HG03575 (cell line): ENCODE data around the gene YLPM1.

Source experiments
- ATAC-seq: cut with Tn5 transposase; IDR thresholded peaks from one replicate; pipeline ENCODE4 v1.9.1; 2021; ENCODE audit not compliant: unreplicated experiment, insufficient number of reproducible peaks, low FRiP score; ENCODE audit errors: extremely low read depth

Gene YLPM1

DNA sequence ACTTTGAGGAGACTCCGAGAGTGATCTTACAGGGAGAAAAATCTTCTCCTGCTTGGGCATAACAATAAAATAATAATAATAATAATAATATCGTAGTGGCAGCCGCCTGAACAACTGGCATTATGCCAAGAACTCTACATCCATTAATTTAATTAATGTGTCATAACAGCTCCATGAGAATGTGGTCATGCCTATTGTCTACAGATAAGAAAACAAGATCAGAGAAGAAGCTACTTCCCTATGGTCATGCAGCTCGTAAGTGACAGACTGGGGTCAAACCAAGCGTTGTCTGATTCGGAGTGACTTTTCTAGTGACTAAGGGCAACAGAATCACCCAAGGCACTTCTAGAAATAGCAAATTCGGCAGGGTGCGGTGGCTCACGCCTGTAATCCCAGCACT, 101.1 kb downstream of the YLPM1 start:
- ATAC-seq = no peak

DNA sequence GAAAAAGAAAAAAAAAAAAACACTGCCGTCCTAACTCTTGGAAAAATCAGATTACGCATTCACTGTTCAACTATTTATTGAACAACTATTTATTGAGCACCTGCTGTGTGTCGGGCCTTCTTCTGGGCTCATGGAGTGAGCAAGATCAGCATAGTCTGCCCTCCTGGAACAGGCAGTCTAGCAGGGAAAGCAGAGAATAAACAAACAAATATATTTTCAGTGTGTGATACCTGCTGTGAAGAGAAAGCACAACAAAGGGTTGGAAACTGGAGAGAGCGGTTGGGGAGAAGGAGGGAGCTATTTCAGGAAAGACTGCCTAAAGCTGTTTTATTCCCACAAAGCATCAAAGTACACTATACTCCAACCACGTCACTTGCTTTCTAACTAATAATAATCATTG, 102.0 kb downstream of the YLPM1 start:
- ATAC-seq = no peak

DNA sequence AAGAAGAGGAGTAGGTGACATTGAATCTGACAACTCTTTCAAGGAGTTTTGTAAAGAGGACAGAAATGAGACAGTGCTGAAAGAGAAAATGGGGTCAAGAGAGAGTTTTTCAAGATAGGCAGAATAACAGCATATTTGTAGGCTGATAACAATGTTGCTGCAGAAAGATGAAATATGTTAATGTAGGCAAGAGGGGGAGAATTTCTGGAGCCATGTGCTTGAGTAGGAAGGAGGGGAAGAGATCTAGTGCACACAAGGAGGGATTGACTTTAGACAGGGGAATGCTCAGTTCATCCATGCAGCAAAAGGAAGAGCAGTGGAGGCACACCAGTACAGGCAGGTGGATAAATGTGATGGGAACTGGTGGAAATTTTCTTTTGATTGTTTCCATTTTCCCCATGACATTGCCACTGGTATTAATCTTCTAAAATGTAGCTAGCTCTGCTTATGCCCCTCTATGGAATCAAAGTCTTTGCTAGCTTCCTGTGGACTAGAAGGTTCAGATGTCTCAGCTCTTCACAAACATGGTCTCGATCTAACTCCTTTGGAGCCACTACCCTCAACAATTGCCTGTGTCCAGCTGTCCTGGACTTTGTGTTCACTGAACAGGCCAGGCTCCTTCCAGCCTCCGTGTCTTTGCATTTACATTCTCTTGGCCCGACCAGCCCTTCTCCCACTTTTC, 103.7 kb downstream of the YLPM1 start:
- no peak for ATAC-seq

DNA sequence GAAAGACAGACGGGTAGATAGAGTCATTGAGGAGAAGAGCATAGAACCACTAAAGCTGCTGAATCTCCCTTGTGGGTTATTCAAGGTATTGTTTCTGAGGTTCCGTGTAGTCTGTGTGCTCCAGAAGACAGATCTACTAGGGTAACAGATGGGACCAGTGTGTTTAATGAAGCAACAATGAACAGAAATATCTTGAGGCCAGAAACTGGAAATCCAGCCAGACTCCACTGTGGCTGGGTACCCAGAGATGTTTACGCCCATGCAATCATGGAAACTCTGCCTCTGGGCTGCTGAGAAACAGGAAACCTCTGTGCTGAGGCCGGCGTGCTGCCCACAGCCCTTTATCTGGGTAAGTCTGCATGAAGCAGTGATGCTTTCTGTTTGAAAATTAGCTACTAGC, 104.6 kb downstream of the YLPM1 start:
- ATAC-seq = no peak

DNA sequence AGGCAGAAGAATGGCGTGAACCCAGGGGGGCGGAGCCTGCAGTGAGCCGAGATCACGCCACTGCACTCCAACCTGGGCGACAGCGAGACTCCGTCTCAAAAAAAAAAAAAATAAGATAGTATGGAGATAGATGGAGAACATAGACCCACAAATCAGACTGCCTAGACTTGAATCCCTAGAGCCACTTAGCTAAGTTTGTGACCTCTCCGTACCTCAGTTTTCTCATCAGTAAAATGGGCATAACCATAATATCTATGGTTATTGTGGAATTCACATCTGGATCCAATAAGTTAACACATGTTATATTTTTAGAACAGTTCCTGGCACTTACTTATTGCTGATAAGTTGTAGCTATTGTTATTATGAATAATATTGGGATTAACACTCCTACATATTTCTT, 105.6 kb downstream of the YLPM1 start:
- ATAC-seq = no peak

DNA sequence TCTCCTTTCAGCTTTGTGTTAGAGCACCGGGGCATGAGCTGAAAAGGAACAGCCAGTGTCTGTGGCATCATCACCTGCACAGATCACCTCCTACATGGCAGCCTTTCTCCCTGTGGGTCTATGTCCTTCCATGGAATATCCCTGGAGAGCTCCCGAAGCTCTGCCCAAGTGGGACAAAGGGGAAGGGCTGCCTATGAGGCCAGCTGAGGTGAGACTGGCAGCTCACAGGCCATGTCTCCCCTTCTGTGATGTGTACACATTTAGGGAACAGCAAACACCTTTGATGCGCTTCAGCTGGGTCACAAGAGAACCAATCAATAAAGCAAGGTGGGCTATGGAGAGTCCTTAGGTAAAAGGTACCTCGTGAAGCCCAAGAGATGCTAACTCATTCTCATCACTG, 108.7 kb downstream of the YLPM1 start:
- no peak for ATAC-seq

DNA sequence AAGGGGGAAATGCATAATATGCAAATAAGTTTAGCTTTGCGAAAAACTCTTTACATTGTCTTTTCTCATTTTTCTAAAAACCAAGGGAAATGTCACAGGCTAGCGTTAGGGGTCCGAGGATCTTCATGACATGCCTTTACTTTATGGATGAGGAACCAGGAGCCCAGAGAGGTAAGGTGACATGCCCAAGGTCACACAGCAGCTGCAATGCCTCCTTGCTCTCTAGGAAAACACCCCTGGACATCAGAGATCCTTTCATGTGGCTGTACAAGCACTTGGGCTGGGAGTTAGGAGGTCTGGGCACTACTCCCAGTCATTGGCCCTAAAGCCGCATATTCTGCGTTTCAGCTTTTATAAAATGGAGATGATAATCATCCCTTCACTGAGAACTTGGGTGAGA, 112.1 kb downstream of the YLPM1 start:
- ATAC-seq = no peak

DNA sequence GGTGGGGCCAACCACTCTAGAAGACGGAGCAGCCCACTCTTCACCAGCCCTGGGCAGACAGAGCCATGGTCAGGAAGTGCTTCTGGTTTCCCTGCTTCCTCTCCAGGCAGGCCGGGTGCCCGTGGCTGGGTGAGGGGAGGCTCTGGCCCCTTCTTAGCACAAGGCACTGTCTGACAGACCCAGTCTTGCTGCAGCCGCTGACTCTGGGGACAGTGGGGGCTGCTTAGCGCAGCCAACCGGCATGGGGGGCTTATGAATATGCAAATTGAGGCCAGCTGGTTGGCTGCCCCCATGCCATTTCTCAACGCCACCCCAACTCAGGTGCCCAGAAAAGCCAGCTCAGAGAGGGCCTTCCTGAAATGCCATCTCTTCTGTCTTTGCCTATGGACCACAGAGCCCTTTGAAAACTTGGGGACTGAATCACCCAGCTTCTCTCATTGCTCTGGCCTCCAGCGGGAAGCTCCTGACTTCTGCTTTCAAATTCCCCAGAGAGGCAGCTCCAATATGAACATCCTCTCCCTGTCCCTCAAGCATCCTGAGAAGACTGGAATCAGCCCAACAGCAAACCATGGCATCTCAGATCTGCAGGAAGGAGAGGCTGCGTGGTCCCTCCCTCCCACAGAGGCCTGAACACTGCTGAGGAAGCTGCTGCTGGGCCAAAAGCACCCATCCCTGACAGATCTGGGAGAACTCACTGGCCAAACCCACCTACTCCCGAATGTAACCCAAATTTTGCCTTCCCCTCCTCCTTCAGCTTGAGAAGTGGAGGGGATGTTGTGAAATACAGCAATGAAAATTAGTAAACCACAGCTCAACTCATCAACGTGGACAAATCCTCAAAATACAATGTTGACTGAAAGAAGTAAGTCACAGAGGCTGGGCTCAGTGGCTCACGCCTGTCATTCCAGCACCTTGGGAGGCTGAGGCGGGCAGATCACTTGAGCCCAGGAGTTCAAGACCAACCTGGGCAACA, 113.1 kb downstream of the YLPM1 start, which contains the start of gene PROX2:
Gene PROX2 (minus strand): TSS at position 205 of the 973 bp plus-strand sequence. CDS start 12,311 bp downstream, outside the sequence.
- no peak for ATAC-seq

DNA sequence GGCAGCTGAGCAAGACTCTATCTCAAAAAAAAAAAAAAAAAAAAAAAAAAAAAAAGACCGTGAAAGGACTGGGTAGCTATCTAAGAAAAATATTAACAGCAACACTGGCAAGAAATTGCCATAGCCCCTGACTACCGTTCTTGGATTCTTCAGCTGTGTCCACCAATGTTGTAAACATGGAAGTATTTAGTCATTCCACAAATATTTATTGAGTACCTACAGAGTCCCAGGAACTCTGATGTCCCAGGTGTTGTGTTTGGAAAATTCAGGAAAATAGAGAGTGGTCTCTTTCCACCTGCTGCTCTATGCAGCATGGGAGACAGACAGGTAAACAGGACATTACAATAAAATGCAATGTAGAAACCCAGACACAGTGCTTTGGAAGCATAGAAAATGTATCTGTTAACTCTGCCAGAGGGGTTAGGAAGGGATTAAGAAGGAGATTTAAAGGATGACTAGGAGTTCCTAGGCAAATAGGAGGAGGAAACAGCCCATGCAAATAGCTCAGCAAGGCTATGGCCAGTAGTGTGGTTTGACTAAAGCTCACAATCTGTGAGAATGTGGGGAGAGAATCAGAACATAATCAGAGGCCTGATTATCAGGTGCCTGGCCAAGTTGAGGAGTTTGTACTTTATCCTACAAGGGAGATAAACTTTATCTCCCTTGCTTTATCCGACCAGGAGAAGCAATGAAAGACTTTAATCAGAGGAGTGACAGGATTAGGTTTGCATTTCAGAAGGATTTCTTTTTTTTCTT, 116.5 kb downstream of the YLPM1 start:
- ATAC-seq = no peak

DNA sequence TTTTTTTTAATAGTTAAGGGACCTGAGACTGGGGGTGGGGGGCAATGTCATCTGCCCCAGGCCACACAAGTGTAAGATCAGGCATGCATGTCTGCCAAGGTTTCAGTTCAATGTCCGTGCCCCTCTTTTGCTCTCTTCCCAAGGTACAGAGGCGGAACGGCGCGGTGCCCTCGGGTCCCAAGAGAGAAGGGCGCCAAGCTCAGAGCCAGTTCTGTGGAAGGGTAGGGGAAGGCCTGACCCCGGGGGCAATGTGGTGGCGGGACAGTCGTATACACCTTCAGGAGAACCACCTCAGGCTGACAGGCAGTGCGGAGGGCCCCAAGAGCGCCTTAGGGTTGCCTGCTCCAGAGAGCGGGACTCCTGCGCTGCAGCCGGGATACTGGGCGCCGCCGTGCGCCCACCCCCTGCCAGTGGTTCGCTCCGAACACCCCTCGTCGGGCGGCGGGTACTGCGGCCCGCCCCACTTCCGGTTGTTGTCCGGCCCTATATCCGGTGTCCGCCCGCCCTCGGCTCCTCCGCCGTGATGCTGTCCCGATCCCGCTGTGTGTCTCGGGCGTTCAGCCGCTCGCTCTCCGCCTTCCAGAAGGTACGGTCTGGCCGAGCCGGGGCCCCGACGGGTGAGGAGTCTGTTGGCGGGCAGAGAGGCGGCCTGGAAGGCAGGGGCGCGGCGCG, 118.5 kb downstream of the YLPM1 start, which contains the start of gene DLST:
Gene DLST (plus strand): TSS at position 486 of the 672 bp plus-strand sequence. CDS start 38 bp downstream, at position 524.
- no peak for ATAC-seq

DNA sequence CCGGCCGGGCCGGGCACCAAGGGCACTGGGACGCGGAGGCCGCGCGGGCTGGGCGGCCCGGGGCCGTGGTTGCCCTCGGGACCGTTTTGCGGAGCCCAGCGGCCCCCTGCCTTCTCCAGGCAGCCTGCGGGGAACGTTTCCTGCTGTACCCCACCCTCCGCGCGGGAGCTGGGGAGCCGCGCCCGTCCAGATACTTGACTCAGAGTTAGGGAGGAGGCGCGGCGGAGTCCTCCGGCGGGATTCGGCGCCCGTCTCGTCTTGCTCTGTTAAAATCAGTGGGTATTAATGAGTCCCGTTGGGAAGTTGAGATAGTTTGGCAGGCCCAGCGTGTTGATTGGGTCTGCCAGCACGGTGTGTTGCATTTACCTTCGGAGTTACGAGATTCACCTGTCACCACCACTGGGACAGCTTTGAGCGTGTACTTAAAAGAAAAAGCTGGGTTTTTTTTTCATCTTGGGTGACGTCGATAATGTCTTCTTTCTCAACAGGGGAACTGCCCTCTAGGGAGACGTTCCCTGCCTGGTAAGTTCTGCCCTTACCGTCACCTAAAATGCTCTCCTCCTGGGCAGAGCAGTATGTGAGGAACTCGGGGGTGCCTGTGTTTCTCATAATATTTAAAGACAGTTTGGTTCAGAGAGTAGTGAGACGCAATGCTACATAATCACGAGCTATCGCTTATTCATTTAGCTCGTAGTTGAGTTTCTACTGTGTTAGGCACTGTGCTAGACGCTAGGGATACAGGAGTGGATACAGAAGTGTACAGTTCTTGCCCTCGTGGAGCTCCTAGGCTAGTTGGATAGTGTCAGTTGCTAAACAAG, 119.2 kb downstream of the YLPM1 start:
- ATAC-seq = no peak
